Spleen (tissue), 11 donors: ENCODE results near the gene EFNA3. TPM values are rescaled to one million over a fixed set of nuclear protein-coding genes. Genes with fewer than 3 reads are reported as not detected.

Experiments
- DNase-seq: peaks from one replicate; pipeline ENCODE4 v3.0.0-alpha.2; 2020
- H3K27ac ChIP-seq, 8 donors: fragments of 200-600 bp; sonication (generic) in 7 of 8; 1 replicate in 4 of 8; 2 replicates in 4 of 8; pipeline versions ENCODE4 v1.5.0 to v1.8.0; 2016 to 2021; ENCODE audit warnings: inconsistent platforms in 4 of 8, mild to moderate bottlenecking in 4 of 8, moderate library complexity in 1 of 8
- H3K27me3 ChIP-seq, 7 donors: fragments of 200-600 bp; sonication (generic) in 6 of 7; replicated peaks in 1 of 7; 1 replicate in 4 of 7; 2 replicates in 3 of 7; pipeline versions ENCODE4 v1.5.0 to v1.8.0; 2016 to 2021; ENCODE audit warnings: inconsistent platforms in 3 of 7, mild to moderate bottlenecking in 1 of 7
- H3K36me3 ChIP-seq, 6 donors: fragments of 200-600 bp; sonication (generic) in 5 of 6; 1 replicate in 4 of 6; 2 replicates in 2 of 6; pipeline versions ENCODE4 v1.5.0 to v1.8.0; 2016 to 2021; ENCODE audit warnings: inconsistent platforms in 2 of 6
- H3K4me1 ChIP-seq, 6 donors: fragments of 200-600 bp; sonication (generic) in 5 of 6; 1 replicate in 3 of 6; 2 replicates in 3 of 6; pipeline versions ENCODE4 v1.5.0 to v1.8.0; 2016 to 2021; ENCODE audit warnings: inconsistent platforms in 3 of 6
- H3K4me3 ChIP-seq, 8 donors: fragments of 200-600 bp; sonication (generic) in 7 of 8; 1 replicate in 4 of 8; 2 replicates in 4 of 8; pipeline versions ENCODE4 v1.5.0 to v1.8.0; 2016 to 2021; ENCODE audit warnings: inconsistent platforms in 4 of 8, mild to moderate bottlenecking in 4 of 8, moderate library complexity in 2 of 8
- H3K9me3 ChIP-seq, 8 donors: fragments of 200-600 bp; sonication (generic) in 7 of 8; 1 replicate in 4 of 8; 2 replicates in 4 of 8; pipeline versions ENCODE4 v1.5.0 to v1.8.0; 2016 to 2021; ENCODE audit warnings: inconsistent platforms in 4 of 8
- POLR2A ChIP-seq, 3 donors: fragments of 450-650 bp; IDR thresholded peaks; one replicate each; pipeline ENCODE4 v1.5.1; 2017; ENCODE audit warnings: antibody characterized with exemption in 3 of 3, mild to moderate bottlenecking in 1 of 3
- POLR2AphosphoS5 ChIP-seq, 3 donors: sonication (generic); formaldehyde crosslinking; IDR thresholded peaks; one replicate each; pipeline ENCODE4 v1.5.1; 2017; ENCODE audit warnings: antibody characterized with exemption in 3 of 3
- WGBS, 5 donors: extraction: QIAGEN DNeasy Blood & Tissue Kit in 3 of 5; methylation state at CpG; one replicate each; pipeline versions ENCODE4 v1.1.5 to v1.1.7; 2013 to 2018; 5-methylcytosine and 5-hydroxymethylcytosine counted together
- intact Hi-C: fragments of 100-400 bp; cut with DNase I; formaldehyde crosslinking; loops from one replicate; pipeline ENCODE4 v1.15.0; 2023; ENCODE audit warnings: low total_unique reads
- polyA plus RNA-seq, 3 donors: library from polyadenylated mRNA; stranded (reverse); fragments of 200-250 nt; gene quantifications; one replicate each; pipeline ENCODE4 v1.2.1, GENCODE V29; 2013
- total RNA-seq, 7 donors: library from RNA; depleted of rRNA in 3 of 7; stranded (reverse); fragments of >200 nt in 3 of 7; fragmentation: NEBNext Ultra II Directional in 4 of 7; extraction: Animal tissue kit (Norgen Biotek cat#: 25700) in 4 of 7; gene quantifications; one replicate each; pipeline versions ENCODE4 v1.1.0 to v1.2.1, GENCODE V29; 2016 to 2021
- TF ChIP-seq, protein P1 (sequence below), 11 experiments: fragments of 200-600 bp in 7 of 11; fragments of 450-650 bp in 4 of 11; sonication (generic) in 4 of 11; IDR thresholded peaks in 8 of 11; conservative IDR thresholded peaks in 3 of 11; 1 replicate in 7 of 11; 2 replicates in 4 of 11; pipeline versions ENCODE4 v1.4.0 to v1.8.0; 2016 to 2021; ENCODE audit warnings: antibody characterized with exemption in 11 of 11, inconsistent platforms in 4 of 11, mild to moderate bottlenecking in 1 of 11
- donor health status: healthy with polysubstance abuse.
- donor health status: DM: no; HTN: no; CAD: no; lungs with moderate emphysema.
- donor health status: DM: no; HTN: no; CAD: no.
- donor health status: Bipolar disorder and iron deficiency.
- donor health status: healthy.
- donor health status: DM: no; HTN: no; CAD: no.
- donor health status: DM: yes; HTN: yes; CAD: no.

Gene EFNA3
- total and polyA plus RNA-seq, 10 donors = 1.4 to 4.3 (median 1.9) TPM; not detected in 1

DNA sequence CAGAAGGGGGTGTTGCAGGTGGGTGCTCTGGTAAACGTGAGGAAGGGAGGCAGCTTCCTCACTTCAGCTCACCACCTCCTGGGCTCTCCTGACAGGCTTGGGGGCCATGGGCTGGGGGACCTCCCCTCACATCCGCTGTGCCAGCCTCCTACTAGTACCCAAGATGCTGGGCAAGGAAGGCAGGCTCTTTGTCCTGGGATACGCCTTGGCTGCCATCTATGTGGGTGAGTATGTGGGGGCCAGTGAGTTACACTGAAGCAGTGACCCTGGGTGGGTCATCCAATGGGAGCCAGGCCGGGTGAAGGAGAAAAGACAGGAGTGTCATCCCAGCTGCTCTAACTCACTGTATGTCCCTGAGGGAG lies 39.3 kb upstream of the EFNA3 start:
- no peak for DNase-seq
- peaks cover 0 to 5% (median 0%) of the 10 kb centered on the region in 7 donors for H3K27me3 ChIP-seq
- 64 to 72% (median 68%) methylated on average over 3 to 4 of the region's 4 CpGs for WGBS, 5 donors
- no peak overlapping the region for H3K4me3 ChIP-seq
- intact Hi-C loops = no loop called here
- no peaks in the 10 kb centered on the region for H3K36me3 ChIP-seq
- peaks cover 0 to 19% (median 5%) of the 10 kb centered on the region in 6 donors for H3K4me1 ChIP-seq
- no peak overlapping the region for H3K27ac ChIP-seq
- TF ChIP-seq POLR2AphosphoS5 (IDR thresholded peaks at IDR 0.05) = no peak
- no peak for TF ChIP-seq POLR2A (IDR thresholded peaks at IDR 0.05)
- TF ChIP-seq, protein P1, sequence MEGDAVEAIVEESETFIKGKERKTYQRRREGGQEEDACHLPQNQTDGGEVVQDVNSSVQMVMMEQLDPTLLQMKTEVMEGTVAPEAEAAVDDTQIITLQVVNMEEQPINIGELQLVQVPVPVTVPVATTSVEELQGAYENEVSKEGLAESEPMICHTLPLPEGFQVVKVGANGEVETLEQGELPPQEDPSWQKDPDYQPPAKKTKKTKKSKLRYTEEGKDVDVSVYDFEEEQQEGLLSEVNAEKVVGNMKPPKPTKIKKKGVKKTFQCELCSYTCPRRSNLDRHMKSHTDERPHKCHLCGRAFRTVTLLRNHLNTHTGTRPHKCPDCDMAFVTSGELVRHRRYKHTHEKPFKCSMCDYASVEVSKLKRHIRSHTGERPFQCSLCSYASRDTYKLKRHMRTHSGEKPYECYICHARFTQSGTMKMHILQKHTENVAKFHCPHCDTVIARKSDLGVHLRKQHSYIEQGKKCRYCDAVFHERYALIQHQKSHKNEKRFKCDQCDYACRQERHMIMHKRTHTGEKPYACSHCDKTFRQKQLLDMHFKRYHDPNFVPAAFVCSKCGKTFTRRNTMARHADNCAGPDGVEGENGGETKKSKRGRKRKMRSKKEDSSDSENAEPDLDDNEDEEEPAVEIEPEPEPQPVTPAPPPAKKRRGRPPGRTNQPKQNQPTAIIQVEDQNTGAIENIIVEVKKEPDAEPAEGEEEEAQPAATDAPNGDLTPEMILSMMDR (IDR thresholded peaks at IDR 0.05 in 8 of 11, conservative IDR thresholded peaks at IDR 0.05 in 3 of 11) = no peak
- no peaks in the 10 kb centered on the region for H3K9me3 ChIP-seq

DNA sequence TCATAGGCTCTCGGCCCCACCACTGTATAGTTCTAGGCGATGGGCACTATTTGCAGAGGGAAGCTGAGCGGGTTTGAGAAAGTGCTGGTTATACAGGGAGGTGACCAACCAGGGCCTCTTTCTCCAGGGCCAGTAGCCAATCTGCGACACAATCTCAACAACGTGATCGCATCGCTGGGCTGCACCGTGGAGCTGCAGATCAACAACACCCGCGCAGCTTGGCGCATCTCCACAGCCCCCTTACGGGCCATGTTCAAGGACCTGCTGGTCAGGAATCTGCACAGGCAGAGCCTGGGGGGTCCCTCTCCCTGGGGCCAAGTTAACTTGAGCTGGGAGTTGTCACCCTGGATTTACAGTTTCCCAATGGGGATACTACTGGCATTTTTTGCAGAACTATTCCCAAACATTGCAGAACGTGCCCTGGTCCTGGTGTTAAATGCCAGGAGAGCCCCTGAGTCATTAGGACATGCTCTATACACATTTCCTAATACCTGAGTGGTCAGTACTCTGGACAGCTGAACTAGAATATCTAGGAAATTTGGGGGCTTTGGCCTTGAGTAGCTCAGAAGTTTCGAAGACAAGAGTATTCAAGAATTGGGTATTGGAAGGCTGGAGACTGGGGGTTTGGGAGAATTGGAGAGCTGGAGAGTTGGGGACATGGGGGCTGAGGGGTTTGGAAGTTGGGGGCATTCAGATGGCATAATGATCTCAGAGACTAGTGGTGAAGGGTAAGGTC lies 38.1 kb upstream of the EFNA3 start:
- TF ChIP-seq, protein P1 (IDR thresholded peaks at IDR 0.05 in 8 of 11, conservative IDR thresholded peaks at IDR 0.05 in 3 of 11) = no peak
- no peak for TF ChIP-seq POLR2AphosphoS5 (IDR thresholded peaks at IDR 0.05)
- TF ChIP-seq POLR2A (IDR thresholded peaks at IDR 0.05) = no peak
- 83 to 95% (median 91%) methylated on average over 11 to 14 of the region's 14 CpGs for WGBS, 5 donors
- peaks cover 0 to 5% (median 0%) of the 10 kb centered on the region in 7 donors for H3K27me3 ChIP-seq
- H3K4me1 ChIP-seq = peaks cover 4 to 32% (median 16%) of the 10 kb centered on the region in 6 donors
- intact Hi-C loops = no loop called here
- H3K36me3 ChIP-seq = no peaks in the 10 kb centered on the region
- no peak overlapping the region for H3K27ac ChIP-seq
- H3K9me3 ChIP-seq = no peaks in the 10 kb centered on the region
- no peak overlapping the region for H3K4me3 ChIP-seq
- DNase-seq = no peak

DNA sequence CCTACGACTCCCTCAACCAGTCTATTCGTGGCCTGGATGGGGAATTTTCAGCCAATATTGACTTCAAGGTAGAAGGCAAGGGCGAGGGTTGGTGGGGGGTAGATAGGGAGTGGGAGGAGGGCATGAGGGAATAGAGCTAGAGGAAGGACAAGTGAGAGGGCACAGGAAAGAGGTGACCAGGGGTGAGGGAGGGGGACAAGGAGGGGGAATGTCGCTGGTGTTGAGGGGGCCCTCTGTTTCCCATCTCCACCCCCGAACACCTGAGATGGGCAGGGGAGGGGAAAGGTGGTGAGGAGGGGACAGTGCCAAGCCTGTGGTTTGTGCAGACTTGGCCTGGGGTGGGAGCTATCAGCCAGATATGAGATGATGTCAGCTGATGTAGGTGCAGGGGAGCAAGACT lies 35.8 kb upstream of the EFNA3 start:
- 78 to 87% (median 85%) methylated on average over 5 of the region's 5 CpGs for WGBS, 5 donors
- Histone ChIP-seq H3K4me3 (no peak overlapping the region), H3K36me3 (no peaks in the 10 kb centered on the region), H3K27me3 (peaks cover 0 to 4% (median 0%) of the 10 kb centered on the region in 7 donors), H3K4me1 (peaks cover 4 to 27% (median 16%) of the 10 kb centered on the region in 6 donors), H3K27ac (no peak overlapping the region), H3K9me3 (no peaks in the 10 kb centered on the region)
- DNase-seq = no peak
- intact Hi-C loops = no loop called here
- TF ChIP-seq, protein P1 (IDR thresholded peaks at IDR 0.05 in 8 of 11, conservative IDR thresholded peaks at IDR 0.05 in 3 of 11) = no peak
- no peak for TF ChIP-seq POLR2A (IDR thresholded peaks at IDR 0.05)
- no peak for TF ChIP-seq POLR2AphosphoS5 (IDR thresholded peaks at IDR 0.05)

DNA sequence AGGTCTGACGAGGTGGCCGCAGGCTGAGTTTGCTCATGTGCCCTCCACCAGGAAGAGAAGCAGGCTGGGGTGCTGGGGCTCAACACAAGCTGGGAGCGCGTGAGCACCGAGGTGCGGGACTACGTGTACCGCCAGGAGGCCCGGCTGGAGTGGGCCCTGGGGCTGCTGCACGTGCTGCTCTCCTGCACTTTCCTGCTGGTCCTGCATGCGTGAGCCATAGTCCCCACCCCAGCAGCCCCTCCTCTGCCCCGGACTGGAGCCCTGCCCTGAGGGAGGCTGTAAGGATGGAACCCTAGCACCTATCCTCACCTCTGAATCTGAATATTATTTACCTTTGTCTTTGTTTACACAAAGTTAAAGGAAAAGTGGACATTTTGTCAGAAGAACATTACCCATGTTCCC lies 35.3 kb upstream of the EFNA3 start:
- DNase-seq = no peak
- TF ChIP-seq POLR2AphosphoS5 (IDR thresholded peaks at IDR 0.05) (no peak), POLR2A (IDR thresholded peaks at IDR 0.05) (no peak)
- TF ChIP-seq, protein P1 (IDR thresholded peaks at IDR 0.05 in 8 of 11, conservative IDR thresholded peaks at IDR 0.05 in 3 of 11) = no peak
- Histone ChIP-seq H3K4me1 (peaks cover 4 to 27% (median 16%) of the 10 kb centered on the region in 6 donors), H3K27me3 (no peaks in the 10 kb centered on the region), H3K27ac (peak overlapping the region in 1 of 8 donors; percentile 9), H3K36me3 (no peaks in the 10 kb centered on the region), H3K4me3 (no peak overlapping the region), H3K9me3 (no peaks in the 10 kb centered on the region)
- intact Hi-C loops = no loop called here
- WGBS, 5 donors = 82 to 91% (median 90%) methylated on average over 11 to 12 of the region's 12 CpGs
